ENCODE results near the gene WT1.

Gene WT1

DNA sequence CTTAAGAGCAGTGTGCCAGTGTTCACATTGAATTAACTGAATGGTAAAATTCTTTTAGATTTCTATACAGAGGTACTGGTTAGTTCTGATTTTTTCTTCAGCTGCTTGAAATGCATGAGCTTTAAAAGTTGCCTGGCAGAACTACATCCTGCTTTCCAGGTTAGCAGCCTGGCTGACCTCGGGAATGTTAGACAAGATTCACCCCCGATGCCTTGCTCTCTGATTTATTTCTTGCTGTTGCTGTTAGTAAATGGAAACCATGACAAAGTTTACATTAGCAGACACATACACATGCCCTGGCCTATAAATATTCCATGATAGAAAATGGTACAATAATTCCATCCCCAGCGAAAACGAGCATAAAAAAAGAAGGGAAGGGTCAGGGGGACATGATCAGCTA is 47.0 kb downstream of the WT1 start:
- DNase-seq (ENCODE audit: low read depth) = no peak
- no peak overlapping the region for H3K4me3 ChIP-seq (ENCODE audit: low read length)
- no peak for TF ChIP-seq CTCF (conservative IDR thresholded peaks at IDR 0.05; ENCODE audit: low read depth, low read length)

DNA sequence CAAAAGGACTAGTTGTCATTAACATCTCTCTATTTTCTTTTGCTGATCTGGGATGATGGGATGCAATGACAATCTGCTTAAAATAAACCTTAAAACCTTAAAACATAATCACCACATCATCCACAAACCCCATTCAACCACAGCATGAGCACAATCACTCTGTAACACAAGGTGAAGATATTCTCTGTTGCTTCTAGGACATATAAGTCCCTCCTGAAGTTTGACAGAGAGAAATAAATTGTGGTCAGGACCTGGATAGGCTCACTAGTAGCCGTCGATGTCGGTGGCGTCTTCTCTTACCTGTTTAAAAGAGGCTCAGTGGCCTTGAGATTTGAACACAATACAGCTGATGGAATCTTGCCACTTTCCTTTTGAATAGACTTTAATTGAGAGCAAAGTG is 47.9 kb downstream of the WT1 start:
- H3K4me3 ChIP-seq (ENCODE audit: low read length) = no peak overlapping the region
- no peak for DNase-seq (ENCODE audit: low read depth)
- TF ChIP-seq CTCF (conservative IDR thresholded peaks at IDR 0.05; ENCODE audit: low read depth, low read length) = no peak

- no peak overlapping the region for H3K4me3 ChIP-seq (ENCODE audit: low read length)
- TF ChIP-seq CTCF (conservative IDR thresholded peaks at IDR 0.05; ENCODE audit: low read depth, low read length) = no peak
- no peak for DNase-seq (ENCODE audit: low read depth)
These were observed 48.5 kb downstream of the WT1 start for GRCh38 chr11:32386770-32387377.

- DNase-seq (ENCODE audit: low read depth) = no peak
- no peak overlapping the region for H3K4me3 ChIP-seq (ENCODE audit: low read length)
- TF ChIP-seq CTCF (conservative IDR thresholded peaks at IDR 0.05; ENCODE audit: low read depth, low read length) = peak; percentile 62
These were observed 49.3 kb downstream of the WT1 start for GRCh38 chr11:32385998-32386397.

DNA sequence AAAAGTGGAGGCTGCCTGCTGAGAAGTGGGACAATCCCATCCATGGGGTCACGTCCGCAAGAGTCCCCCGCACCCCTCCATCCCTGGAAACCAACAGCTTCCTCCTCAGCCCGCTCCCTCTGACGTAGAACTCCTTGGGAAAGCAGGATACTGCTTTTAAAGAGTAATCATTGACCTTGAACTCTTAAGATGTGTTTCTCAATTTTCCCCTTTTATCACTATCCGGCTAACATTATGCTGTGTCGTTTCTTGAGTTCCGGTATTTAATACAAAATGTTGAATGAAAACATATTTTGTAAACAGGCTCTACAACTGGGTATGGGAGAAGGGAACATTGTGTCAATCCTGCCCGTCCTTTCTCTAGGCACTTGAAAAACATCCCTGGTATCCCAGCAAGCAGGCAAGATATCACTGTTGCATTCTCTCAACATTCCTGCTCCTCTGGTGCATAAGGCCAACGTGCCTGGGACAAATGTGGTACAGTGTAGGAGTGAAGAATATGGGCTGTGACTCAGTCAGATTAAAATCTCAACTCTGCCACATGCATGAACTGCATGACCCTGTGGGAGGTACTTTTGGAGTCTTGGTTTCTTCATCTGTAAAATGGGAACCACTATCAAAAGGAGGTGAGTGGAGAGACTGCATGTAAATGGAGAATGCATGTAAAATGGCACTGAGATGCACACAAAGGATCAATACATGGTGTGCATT is 52.8 kb downstream of the WT1 start:
- no peak for DNase-seq (ENCODE audit: low read depth)
- TF ChIP-seq CTCF (conservative IDR thresholded peaks at IDR 0.05; ENCODE audit: low read depth, low read length) = no peak
- H3K4me3 ChIP-seq (ENCODE audit: low read length) = no peak overlapping the region

DNA sequence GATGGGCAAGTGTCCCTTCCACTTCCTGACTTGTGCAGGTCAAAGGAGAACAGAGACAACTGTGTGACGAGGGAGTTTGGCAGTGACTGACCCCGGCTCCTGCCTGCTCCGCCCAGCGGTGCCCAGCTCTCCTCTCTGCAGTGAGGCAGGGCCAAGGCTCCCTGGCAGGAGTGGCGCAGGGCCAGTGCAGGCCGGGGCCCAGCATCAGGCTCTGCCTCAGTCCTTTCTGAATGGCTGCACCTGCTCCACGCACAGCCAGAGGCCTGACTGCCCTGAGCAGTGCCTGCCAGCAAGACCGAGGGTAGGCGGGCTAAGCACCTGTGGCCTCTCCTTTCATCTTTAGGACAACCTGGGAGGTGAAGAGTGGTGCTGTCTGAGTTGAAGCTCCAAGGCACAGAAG is 54.2 kb downstream of the WT1 start:
- no peak for TF ChIP-seq CTCF (conservative IDR thresholded peaks at IDR 0.05; ENCODE audit: low read depth, low read length)
- no peak overlapping the region for H3K4me3 ChIP-seq (ENCODE audit: low read length)
- no peak for DNase-seq (ENCODE audit: low read depth)

DNA sequence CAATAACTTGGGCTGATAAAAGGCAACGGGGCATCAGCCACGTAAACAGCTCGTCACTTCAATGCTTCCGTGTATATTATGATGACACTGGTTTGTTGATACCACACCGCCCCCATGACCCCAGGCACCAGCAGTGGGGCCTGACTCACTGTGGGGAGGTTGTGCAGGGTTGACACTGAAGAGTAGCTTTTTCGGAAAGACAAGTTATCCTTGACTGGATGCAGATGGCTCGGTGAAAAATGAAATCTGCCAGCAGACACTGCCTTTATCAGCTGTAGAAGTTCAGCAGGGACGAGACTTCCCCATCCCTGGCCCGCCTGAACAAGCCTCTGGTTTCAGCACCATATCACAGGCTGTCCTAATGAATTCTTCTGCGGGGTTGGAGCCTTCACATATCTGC is 55.6 kb downstream of the WT1 start:
- no peak for DNase-seq (ENCODE audit: low read depth)
- no peak for TF ChIP-seq CTCF (conservative IDR thresholded peaks at IDR 0.05; ENCODE audit: low read depth, low read length)
- no peak overlapping the region for H3K4me3 ChIP-seq (ENCODE audit: low read length)
